ENCODE data around the gene KIF17.
A peak's percentile ranks its signal among the peaks of the same experiment; 100 is the strongest.
"Not testable (repeated sequence)": the region's sequence is repeated elsewhere in the genome, so short reads cannot be mapped to it uniquely, and the experiment has no call there.

The KIF17 gene

GRCh38 chr1:20691872-20692271, 25.9 kb downstream of the KIF17 start:
- no peak for DNase-seq

- DNase-seq = no peak
These were observed 28.2 kb downstream of the KIF17 start for GRCh38 chr1:20689645-20690056.

- DNase-seq = no peak
These were observed 30.7 kb downstream of the KIF17 start for GRCh38 chr1:20686883-20687725.

- peak in 1 of 51 donors; percentile 41 for DNase-seq
These were observed 32.1 kb downstream of the KIF17 start for GRCh38 chr1:20685741-20686140.

- peak in 3 of 51 donors; percentile 12 to 42 (median 16) for DNase-seq
These were observed 32.6 kb downstream of the KIF17 start for GRCh38 chr1:20685099-20685662.

- no peak for DNase-seq
These were observed 33.2 kb downstream of the KIF17 start for GRCh38 chr1:20684651-20685050.

- DNase-seq = no peak
These were observed 33.7 kb downstream of the KIF17 start for GRCh38 chr1:20684050-20684620.

- no peak for DNase-seq
These were observed 34.2 kb downstream of the KIF17 start for GRCh38 chr1:20683614-20684013.

- DNase-seq = peak in 20 of 51 donors; percentile 4 to 43 (median 20)
These were observed 35.1 kb downstream of the KIF17 start for GRCh38 chr1:20682571-20683236.

GRCh38 chr1:20681999-20682398, 35.8 kb downstream of the KIF17 start:
- no peak for DNase-seq

- no peak for DNase-seq
These were observed 37.5 kb downstream of the KIF17 start for GRCh38 chr1:20680269-20680668.

- no peak for DNase-seq
These were observed 39.2 kb downstream of the KIF17 start for GRCh38 chr1:20678599-20678998.

- DNase-seq = not testable (repeated sequence)
These were observed 44.2 kb downstream of the KIF17 start for GRCh38 chr1:20673626-20674025.

- no peak for DNase-seq
These were observed 45.6 kb downstream of the KIF17 start for GRCh38 chr1:20672265-20672632.

GRCh38 chr1:20670936-20671335, 46.9 kb downstream of the KIF17 start:
- DNase-seq = no peak

- DNase-seq = no peak
These were observed 49.2 kb downstream of the KIF17 start for GRCh38 chr1:20668581-20668980.

GRCh38 chr1:20666804-20667203, 51.0 kb downstream of the KIF17 start:
- no peak for DNase-seq

GRCh38 chr1:20666146-20666545, 51.7 kb downstream of the KIF17 start:
- no peak for DNase-seq

GRCh38 chr1:20665726-20666125, 52.1 kb downstream of the KIF17 start:
- DNase-seq = no peak

GRCh38 chr1:20663969-20664715, 53.7 kb downstream of the KIF17 start:
- DNase-seq = no peak

- DNase-seq = no peak
These were observed 54.4 kb downstream of the KIF17 start for GRCh38 chr1:20663365-20663764.

- DNase-seq = no peak
These were observed 55.7 kb downstream of the KIF17 start for GRCh38 chr1:20662110-20662475.
